ENCODE results near the gene ARFGAP1. TPM values are rescaled to one million over a fixed set of nuclear protein-coding genes. Genes with fewer than 3 reads are reported as not detected.

ARFGAP1 gene
- polyA plus RNA-seq, 2 of the 4 experiments (the other 2 are of a cell fraction): 41.0 to 106 TPM

DNA sequence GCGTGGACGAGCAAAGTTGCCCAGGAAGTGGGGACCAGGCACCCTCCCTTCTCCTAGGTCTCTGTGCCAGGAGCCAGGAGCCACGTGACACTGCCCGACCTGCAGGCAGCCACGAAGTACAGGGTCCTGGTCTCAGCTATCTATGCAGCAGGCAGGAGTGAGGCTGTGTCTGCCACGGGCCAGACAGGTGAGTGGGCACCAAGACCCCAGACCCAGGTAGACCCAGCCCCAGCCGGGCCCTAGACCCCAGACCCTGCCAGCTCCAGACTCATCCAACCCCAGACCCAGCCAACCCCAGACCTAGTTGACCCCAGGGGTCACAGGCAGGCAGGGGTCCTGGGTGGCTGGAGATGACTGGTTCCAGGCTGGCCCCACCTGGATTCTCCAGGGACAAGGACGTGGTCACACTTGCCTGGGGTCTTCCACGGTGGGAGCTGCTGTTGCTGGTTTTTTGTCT, 41.4 kb downstream of the ARFGAP1 start:
- FAIRE-seq: no peak
- peaks cover 12% of the 10 kb centered on the region; the same call in 2 of the 3 replicates for H3K4me1 ChIP-seq
- ChIA-PET CTCF (interaction anchor here (0.9 to 1.2 kb wide), 2 partner anchors 68 to 342 kb away, joined by 3 to 9 read pairs; no protein-coding TSS in a partner anchor), POLR2A (no interaction called here)
- H3K27ac ChIP-seq: no peak overlapping the region
- TF ChIP-seq EHMT2 (IDR thresholded peaks at IDR 0.05; ENCODE audit: low read depth) (no peak), CBX8 (IDR thresholded peaks at IDR 0.05) (no peak), JUNB (IDR thresholded peaks at IDR 0.05) (no peak), EHF (CRISPR knock-in tag; IDR thresholded peaks at IDR 0.05) (no peak), POLR2A (IDR thresholded peaks at IDR 0.05; ENCODE audit: low read length) (no peak), ZFP36 (IDR thresholded peaks at IDR 0.05; ENCODE audit: borderline replicate concordance, partially characterized antibody) (no peak), RARB (CRISPR knock-in tag; IDR thresholded peaks at IDR 0.05) (no peak), CHD4 (IDR thresholded peaks at IDR 0.05; ENCODE audit: borderline replicate concordance) (no peak), SREBF2 (IDR thresholded peaks at IDR 0.05) (no peak)
- TF ChIP-seq, protein P1, sequence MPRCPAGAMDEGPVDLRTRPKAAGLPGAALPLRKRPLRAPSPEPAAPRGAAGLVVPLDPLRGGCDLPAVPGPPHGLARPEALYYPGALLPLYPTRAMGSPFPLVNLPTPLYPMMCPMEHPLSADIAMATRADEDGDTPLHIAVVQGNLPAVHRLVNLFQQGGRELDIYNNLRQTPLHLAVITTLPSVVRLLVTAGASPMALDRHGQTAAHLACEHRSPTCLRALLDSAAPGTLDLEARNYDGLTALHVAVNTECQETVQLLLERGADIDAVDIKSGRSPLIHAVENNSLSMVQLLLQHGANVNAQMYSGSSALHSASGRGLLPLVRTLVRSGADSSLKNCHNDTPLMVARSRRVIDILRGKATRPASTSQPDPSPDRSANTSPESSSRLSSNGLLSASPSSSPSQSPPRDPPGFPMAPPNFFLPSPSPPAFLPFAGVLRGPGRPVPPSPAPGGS (IDR thresholded peaks at IDR 0.05): no peak
- TF ChIP-seq, protein P2, sequence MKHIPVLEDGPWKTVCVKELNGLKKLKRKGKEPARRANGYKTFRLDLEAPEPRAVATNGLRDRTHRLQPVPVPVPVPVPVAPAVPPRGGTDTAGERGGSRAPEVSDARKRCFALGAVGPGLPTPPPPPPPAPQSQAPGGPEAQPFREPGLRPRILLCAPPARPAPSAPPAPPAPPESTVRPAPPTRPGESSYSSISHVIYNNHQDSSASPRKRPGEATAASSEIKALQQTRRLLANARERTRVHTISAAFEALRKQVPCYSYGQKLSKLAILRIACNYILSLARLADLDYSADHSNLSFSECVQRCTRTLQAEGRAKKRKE (CRISPR knock-in tag; IDR thresholded peaks at IDR 0.05; ENCODE audit: low read depth): no peak
- TF ChIP-seq, protein P3, sequence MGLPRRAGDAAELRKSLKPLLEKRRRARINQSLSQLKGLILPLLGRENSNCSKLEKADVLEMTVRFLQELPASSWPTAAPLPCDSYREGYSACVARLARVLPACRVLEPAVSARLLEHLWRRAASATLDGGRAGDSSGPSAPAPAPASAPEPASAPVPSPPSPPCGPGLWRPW (IDR thresholded peaks at IDR 0.05): no peak
- no peak for DNase-seq (ENCODE audit: low read depth in 1 of 2, low spot score in 1 of 2)
- no peaks in the 10 kb centered on the region for H3K9me3 ChIP-seq
- WGBS (ENCODE audit: missing lambda C conversion rate): 35% methylated on average over 2 of the region's 9 CpGs
- no peak overlapping the region for H3K4me2 ChIP-seq
- no peak for ATAC-seq
- no peak overlapping the region for H3K4me3 ChIP-seq

DNA sequence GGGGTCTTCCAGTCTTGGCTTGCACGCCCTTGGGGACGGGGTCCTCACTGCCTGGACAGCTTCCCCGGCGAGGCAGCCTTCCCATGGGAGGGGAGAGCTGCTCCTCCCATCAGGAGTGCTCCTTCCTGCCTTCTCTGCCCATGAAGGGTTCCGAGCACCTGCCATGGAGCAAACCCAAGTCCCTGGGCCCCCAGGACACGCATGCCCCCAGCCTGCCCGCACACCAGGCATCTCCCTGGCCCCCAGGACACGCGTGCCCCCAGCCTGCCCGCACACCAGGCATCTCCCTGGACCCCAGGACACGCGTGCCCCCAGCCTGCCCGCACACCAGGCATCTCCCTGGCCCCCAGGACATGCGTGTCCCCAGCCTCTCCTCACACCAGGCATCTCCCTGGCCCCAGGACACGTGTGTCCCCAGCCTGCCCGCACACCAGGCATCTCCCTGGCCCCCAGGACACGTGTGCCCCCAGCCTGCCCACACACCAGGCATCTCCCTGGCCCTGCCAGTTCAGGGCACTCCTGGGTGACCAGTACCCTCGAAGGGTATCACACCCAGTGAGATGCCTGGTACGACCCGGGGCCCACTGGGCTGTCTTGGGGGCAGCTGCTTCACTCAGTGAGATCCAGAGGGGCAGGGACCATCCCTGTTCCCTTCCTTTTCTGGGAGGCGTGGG, 42.1 kb downstream of the ARFGAP1 start:
- no peak for FAIRE-seq
- ChIA-PET POLR2A (no interaction called here), CTCF (interaction anchor here (0.9 to 1.4 kb wide), 3 partner anchors 67 to 342 kb away, joined by 3 to 9 read pairs (median 3); no protein-coding TSS in a partner anchor)
- peaks cover 12% of the 10 kb centered on the region; the same call in 2 of the 3 replicates for H3K4me1 ChIP-seq
- H3K27ac ChIP-seq: no peak overlapping the region
- no peak overlapping the region for H3K4me3 ChIP-seq
- ATAC-seq: no peak
- TF ChIP-seq POLR2A (IDR thresholded peaks at IDR 0.05; ENCODE audit: low read length) (no peak), TFCP2L1 (CRISPR knock-in tag; IDR thresholded peaks at IDR 0.05) (no peak), HOXB5 (CRISPR knock-in tag; IDR thresholded peaks at IDR 0.05) (no peak), JUN (IDR thresholded peaks at IDR 0.05) (no peak), RCOR1 (IDR thresholded peaks at IDR 0.05; ENCODE audit: low read depth, low read length) (no peak), HOXA7 (CRISPR knock-in tag; IDR thresholded peaks at IDR 0.05) (no peak), NPAS2 (CRISPR knock-in tag; IDR thresholded peaks at IDR 0.05; ENCODE audit: borderline replicate concordance) (no peak), ZC3H11A (IDR thresholded peaks at IDR 0.05) (no peak), GATA3 (IDR thresholded peaks at IDR 0.05; ENCODE audit: borderline replicate concordance) (no peak), RAD21 (conservative IDR thresholded peaks at IDR 0.05 in 1 of 2, IDR thresholded peaks at IDR 0.05 in 1 of 2) (no peak), ZSCAN20 (CRISPR knock-in tag; IDR thresholded peaks at IDR 0.05) (no peak)
- TF ChIP-seq, protein P4, sequence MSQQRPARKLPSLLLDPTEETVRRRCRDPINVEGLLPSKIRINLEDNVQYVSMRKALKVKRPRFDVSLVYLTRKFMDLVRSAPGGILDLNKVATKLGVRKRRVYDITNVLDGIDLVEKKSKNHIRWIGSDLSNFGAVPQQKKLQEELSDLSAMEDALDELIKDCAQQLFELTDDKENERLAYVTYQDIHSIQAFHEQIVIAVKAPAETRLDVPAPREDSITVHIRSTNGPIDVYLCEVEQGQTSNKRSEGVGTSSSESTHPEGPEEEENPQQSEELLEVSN (IDR thresholded peaks at IDR 0.05; ENCODE audit: borderline replicate concordance, low read depth): no peak
- TF ChIP-seq, protein P1 (IDR thresholded peaks at IDR 0.05): no peak
- TF ChIP-seq, protein P5, sequence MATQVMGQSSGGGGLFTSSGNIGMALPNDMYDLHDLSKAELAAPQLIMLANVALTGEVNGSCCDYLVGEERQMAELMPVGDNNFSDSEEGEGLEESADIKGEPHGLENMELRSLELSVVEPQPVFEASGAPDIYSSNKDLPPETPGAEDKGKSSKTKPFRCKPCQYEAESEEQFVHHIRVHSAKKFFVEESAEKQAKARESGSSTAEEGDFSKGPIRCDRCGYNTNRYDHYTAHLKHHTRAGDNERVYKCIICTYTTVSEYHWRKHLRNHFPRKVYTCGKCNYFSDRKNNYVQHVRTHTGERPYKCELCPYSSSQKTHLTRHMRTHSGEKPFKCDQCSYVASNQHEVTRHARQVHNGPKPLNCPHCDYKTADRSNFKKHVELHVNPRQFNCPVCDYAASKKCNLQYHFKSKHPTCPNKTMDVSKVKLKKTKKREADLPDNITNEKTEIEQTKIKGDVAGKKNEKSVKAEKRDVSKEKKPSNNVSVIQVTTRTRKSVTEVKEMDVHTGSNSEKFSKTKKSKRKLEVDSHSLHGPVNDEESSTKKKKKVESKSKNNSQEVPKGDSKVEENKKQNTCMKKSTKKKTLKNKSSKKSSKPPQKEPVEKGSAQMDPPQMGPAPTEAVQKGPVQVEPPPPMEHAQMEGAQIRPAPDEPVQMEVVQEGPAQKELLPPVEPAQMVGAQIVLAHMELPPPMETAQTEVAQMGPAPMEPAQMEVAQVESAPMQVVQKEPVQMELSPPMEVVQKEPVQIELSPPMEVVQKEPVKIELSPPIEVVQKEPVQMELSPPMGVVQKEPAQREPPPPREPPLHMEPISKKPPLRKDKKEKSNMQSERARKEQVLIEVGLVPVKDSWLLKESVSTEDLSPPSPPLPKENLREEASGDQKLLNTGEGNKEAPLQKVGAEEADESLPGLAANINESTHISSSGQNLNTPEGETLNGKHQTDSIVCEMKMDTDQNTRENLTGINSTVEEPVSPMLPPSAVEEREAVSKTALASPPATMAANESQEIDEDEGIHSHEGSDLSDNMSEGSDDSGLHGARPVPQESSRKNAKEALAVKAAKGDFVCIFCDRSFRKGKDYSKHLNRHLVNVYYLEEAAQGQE (IDR thresholded peaks at IDR 0.05): no peak
- H3K4me2 ChIP-seq: no peak overlapping the region
- no peak for DNase-seq (ENCODE audit: low read depth in 1 of 2, low spot score in 1 of 2)
- no peaks in the 10 kb centered on the region for H3K9me3 ChIP-seq
- 35% methylated on average over 4 of the region's 21 CpGs for WGBS (ENCODE audit: missing lambda C conversion rate)
